Breast epithelium (tissue), 4 donors: Measurements from ENCODE around the gene ULBP2. TPM values are rescaled to one million over a fixed set of nuclear protein-coding genes. Genes with fewer than 3 reads are reported as not detected.

Experiments used
- DNase-seq, 2 donors: peaks; one replicate each; pipeline ENCODE4 v3.0.0-alpha.2; 2019; ENCODE audit warnings: low spot score in 2 of 2
- H3K27ac ChIP-seq, 2 donors: fragments of 200-600 bp; sonication (generic) in 1 of 2; one replicate each; pipeline ENCODE4 v1.5.1; 2016 to 2019; ENCODE audit warnings: mild to moderate bottlenecking in 1 of 2
- H3K27me3 ChIP-seq, 2 donors: fragments of 200-600 bp; sonication (generic) in 1 of 2; one replicate each; pipeline versions ENCODE4 v1.5.1 to v1.6.0; 2017 to 2019; ENCODE audit warnings: control low read depth in 1 of 2, mild to moderate bottlenecking in 1 of 2
- H3K36me3 ChIP-seq: fragments of 200-600 bp; one replicate; pipeline ENCODE4 v1.5.1; 2019
- H3K4me1 ChIP-seq, 2 donors: fragments of 200-600 bp; sonication (generic); one replicate each; pipeline ENCODE4 v1.5.1; 2016 to 2019; ENCODE audit warnings: control low read depth in 1 of 2
- H3K4me3 ChIP-seq, 3 donors: fragments of 200-600 bp; sonication (generic); 1 replicate in 2 of 3; 2 replicates in 1 of 3; pipeline ENCODE4 v1.5.1; 2016 to 2019; ENCODE audit warnings: mild to moderate bottlenecking in 3 of 3, moderate library complexity in 2 of 3
- H3K9me3 ChIP-seq, 2 donors: fragments of 200-600 bp; sonication (generic) in 1 of 2; one replicate each; pipeline ENCODE4 v1.5.1; 2016 to 2019; ENCODE audit warnings: control low read depth in 1 of 2
- POLR2A ChIP-seq: fragments of 450-650 bp; IDR thresholded peaks from one replicate; pipeline ENCODE4 v1.6.1; 2016; ENCODE audit warnings: antibody characterized with exemption, mild to moderate bottlenecking, moderate library complexity
- POLR2AphosphoS5 ChIP-seq, 3 donors: sonication (generic); formaldehyde crosslinking; IDR thresholded peaks; one replicate each; pipeline ENCODE4 v1.6.1; 2017; ENCODE audit warnings: antibody characterized with exemption in 3 of 3
- intact Hi-C: fragments of 100-400 bp; cut with DNase I; formaldehyde crosslinking; loops from one replicate; pipeline ENCODE4 v1.15.1; 2023; ENCODE audit warnings: low total_unique reads
- total RNA-seq, 3 donors: library from RNA; depleted of rRNA; stranded (reverse); fragments of >200 nt; gene quantifications; one replicate each; pipeline ENCODE4 v1.1.0, GENCODE V29; 2016
- TF ChIP-seq, protein P1 (sequence below), 3 donors: fragments of 450-650 bp; IDR thresholded peaks; one replicate each; pipeline ENCODE4 v1.5.1; 2016 to 2017; ENCODE audit warnings: antibody characterized with exemption in 3 of 3, mild to moderate bottlenecking in 3 of 3, moderate library complexity in 3 of 3

The ULBP2 gene
- 1 to 10 TPM in 1 of 3 donors, under 1 TPM in 1, not detected in 1; 0.88 to 1.3 TPM for total RNA-seq

- Histone ChIP-seq H3K4me3 (peak within 1 kb of the TSS; percentile 40 to 74 (median 60)), H3K27me3 (peaks cover 0 to 38% of the 10 kb centered on the region in 2 donors), H3K36me3 (no peaks in the 10 kb centered on the region), H3K9me3 (no peaks in the 10 kb centered on the region), H3K4me1 (no peaks in the 10 kb centered on the region), H3K27ac (no peak within 1 kb of the TSS)
- TF ChIP-seq POLR2A (no peak), POLR2AphosphoS5 (IDR thresholded peaks at IDR 0.05) (peak in 2 of 3 donors; percentile 27 to 34)
- DNase-seq: peak in 1 of 2 donors; percentile 72
- intact Hi-C loops: no loop called here
These were observed at the start of gene ULBP2 for GRCh38 chr6:149941583-149942460. Gene ULBP2 (plus strand): TSS chr6:149942014. CDS start chr6:149942073, 59 bp downstream.

DNA sequence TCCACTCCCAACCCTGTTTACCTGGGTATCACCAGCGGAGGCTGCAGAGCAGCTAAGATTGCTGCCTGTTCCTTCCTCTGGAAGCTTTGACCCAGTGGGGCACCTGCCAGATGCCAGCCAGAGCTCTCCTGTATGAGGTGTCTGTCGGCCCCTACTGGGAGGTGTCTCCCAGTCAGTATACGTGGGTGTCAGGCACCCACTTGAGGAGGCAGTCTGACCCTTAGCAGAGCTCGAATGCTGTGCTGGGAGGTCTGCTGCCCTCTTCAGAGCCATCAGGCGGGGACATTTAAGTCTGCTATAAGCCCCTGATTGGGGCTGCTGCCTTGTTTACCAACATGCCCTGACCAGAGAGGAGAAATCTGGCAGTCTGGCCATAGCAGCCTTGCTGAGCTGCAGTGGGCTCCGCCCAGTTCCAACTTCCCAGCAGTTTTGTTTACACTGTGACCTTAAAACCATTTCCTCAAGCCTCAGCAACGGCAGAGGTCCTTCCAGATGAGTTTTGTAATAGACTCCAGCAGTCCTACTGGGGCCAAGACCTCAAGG, 46.7 kb upstream of the ULBP2 start:
- no peaks in the 10 kb centered on the region for H3K36me3 ChIP-seq
- no peak overlapping the region for H3K4me3 ChIP-seq
- intact Hi-C loops: no loop called here
- no peaks in the 10 kb centered on the region for H3K9me3 ChIP-seq
- DNase-seq: peak in 1 of 2 donors; percentile 48
- peaks cover 0 to 6% of the 10 kb centered on the region in 2 donors for H3K4me1 ChIP-seq
- TF ChIP-seq, protein P1, sequence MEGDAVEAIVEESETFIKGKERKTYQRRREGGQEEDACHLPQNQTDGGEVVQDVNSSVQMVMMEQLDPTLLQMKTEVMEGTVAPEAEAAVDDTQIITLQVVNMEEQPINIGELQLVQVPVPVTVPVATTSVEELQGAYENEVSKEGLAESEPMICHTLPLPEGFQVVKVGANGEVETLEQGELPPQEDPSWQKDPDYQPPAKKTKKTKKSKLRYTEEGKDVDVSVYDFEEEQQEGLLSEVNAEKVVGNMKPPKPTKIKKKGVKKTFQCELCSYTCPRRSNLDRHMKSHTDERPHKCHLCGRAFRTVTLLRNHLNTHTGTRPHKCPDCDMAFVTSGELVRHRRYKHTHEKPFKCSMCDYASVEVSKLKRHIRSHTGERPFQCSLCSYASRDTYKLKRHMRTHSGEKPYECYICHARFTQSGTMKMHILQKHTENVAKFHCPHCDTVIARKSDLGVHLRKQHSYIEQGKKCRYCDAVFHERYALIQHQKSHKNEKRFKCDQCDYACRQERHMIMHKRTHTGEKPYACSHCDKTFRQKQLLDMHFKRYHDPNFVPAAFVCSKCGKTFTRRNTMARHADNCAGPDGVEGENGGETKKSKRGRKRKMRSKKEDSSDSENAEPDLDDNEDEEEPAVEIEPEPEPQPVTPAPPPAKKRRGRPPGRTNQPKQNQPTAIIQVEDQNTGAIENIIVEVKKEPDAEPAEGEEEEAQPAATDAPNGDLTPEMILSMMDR (IDR thresholded peaks at IDR 0.05): no peak
- no peak for TF ChIP-seq POLR2AphosphoS5 (IDR thresholded peaks at IDR 0.05)
- TF ChIP-seq POLR2A: no peak
- H3K27ac ChIP-seq: peak overlapping the region; percentile 87 to 92
- no peaks in the 10 kb centered on the region for H3K27me3 ChIP-seq

DNA sequence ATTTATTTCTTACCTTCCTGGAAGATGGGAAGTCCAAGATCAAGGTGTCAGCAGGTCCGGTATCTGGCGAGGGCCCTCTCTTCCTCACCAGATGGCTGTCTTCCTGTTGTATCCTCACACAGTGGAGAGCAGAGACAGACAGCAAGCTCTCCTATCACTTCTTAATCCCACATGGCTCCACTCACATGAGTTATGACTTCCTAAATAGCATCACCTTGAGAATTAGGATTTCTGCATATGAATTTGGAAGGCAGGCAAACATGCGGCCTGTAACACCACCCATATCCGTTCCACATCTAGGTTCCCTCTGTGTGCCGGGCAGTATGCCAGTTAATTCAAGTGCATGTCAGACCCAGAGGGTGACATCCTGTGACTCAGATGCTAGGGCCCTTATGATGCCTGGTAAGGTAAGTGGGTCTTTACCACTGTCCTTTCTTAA, 46.0 kb upstream of the ULBP2 start:
- peak overlapping the region; percentile 87 to 92 for H3K27ac ChIP-seq
- no peak overlapping the region for H3K4me3 ChIP-seq
- H3K9me3 ChIP-seq: no peaks in the 10 kb centered on the region
- no peaks in the 10 kb centered on the region for H3K36me3 ChIP-seq
- peaks cover 0 to 6% of the 10 kb centered on the region in 2 donors for H3K4me1 ChIP-seq
- H3K27me3 ChIP-seq: no peaks in the 10 kb centered on the region
- intact Hi-C loops: no loop called here
- DNase-seq: no peak
- TF ChIP-seq POLR2AphosphoS5 (IDR thresholded peaks at IDR 0.05) (peak in 1 of 3 donors; percentile 15), POLR2A (no peak)

DNA sequence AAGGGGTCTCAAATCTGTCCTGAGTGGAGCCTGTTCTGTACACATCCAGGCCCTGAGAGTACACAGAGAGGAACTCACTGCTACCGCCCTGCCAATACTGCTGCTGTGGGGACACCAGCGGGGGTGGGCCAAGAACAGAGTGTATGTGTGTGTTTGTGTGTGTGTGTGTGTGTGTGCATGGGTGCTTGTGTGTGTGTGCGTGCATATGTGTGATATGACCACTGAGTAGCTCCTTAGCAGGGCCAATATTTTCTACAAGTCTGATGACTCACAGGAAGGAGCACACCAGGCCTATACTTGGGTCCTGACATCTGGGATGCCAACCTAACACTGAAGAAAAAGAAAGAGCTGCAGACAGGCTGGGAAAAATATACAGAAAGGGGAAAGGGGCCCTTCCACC, 45.3 kb upstream of the ULBP2 start:
- H3K36me3 ChIP-seq: no peaks in the 10 kb centered on the region
- intact Hi-C loops: no loop called here
- DNase-seq: no peak
- no peak for TF ChIP-seq POLR2A
- TF ChIP-seq, protein P1 (IDR thresholded peaks at IDR 0.05): no peak
- H3K27me3 ChIP-seq: no peaks in the 10 kb centered on the region
- peaks cover 0 to 6% of the 10 kb centered on the region in 2 donors for H3K4me1 ChIP-seq
- peak overlapping the region; percentile 87 to 92 for H3K27ac ChIP-seq
- no peaks in the 10 kb centered on the region for H3K9me3 ChIP-seq
- peak overlapping the region in 1 of 3 donors; percentile 58 for H3K4me3 ChIP-seq

GRCh38 chr6:149897015-149897697, 44.7 kb upstream of the ULBP2 start:
- TF ChIP-seq, protein P1 (IDR thresholded peaks at IDR 0.05): no peak
- TF ChIP-seq POLR2AphosphoS5 (IDR thresholded peaks at IDR 0.05) (peak; percentile 56 to 90 (median 88)), POLR2A (no peak)
- Histone ChIP-seq H3K4me1 (peaks cover 0 to 6% of the 10 kb centered on the region in 2 donors), H3K27ac (peak overlapping the region; percentile 87 to 92), H3K9me3 (no peaks in the 10 kb centered on the region), H3K27me3 (no peaks in the 10 kb centered on the region), H3K4me3 (peak overlapping the region; percentile 28 to 58 (median 41)), H3K36me3 (no peaks in the 10 kb centered on the region)
- DNase-seq: peak; percentile 86 to 87
- intact Hi-C loops: no loop called here
